HepG2 (cell line): ENCODE data around the gene ADM5. TPM values are rescaled to one million over a fixed set of nuclear protein-coding genes. Genes with fewer than 3 reads are reported as not detected.

Experiments
- GABPB1 ChIP-seq: IDR thresholded peaks from 2 replicates; pipeline ENCODE4 v1.6.1; 2016; ENCODE audit warnings: mild to moderate bottlenecking, missing genetic modification reagents, moderate library complexity, missing compliant biosample characterization
- MAZ ChIP-seq, 2 experiments: sonication (generic) in 1 of 2; formaldehyde crosslinking in 1 of 2; IDR thresholded peaks; 2 replicates each; pipeline versions ENCODE4 v1.5.0 to v1.6.1; 2012 to 2020; ENCODE audit warnings: low read depth in 2 of 2, mild to moderate bottlenecking in 2 of 2, borderline replicate concordance in 1 of 2, improper control_type of control experiment in 1 of 2, low read length in 1 of 2, missing genetic modification reagents in 1 of 2, moderate library complexity in 1 of 2
- NAIF1 ChIP-seq: sonication (generic); formaldehyde crosslinking; IDR thresholded peaks from 2 replicates; pipeline ENCODE4 v1.5.0; 2020; ENCODE audit warnings: mild to moderate bottlenecking, missing genetic modification reagents, borderline replicate concordance
- NCOR1 ChIP-seq: fragments of 200-600 bp; sonication (generic); IDR thresholded peaks from 2 replicates; pipeline ENCODE4 v1.7.0; 2017; ENCODE audit warnings: antibody characterized with exemption, low read length, borderline replicate concordance
- PRDM4 ChIP-seq: sonication (generic); formaldehyde crosslinking; IDR thresholded peaks from 2 replicates; pipeline ENCODE4 v1.9.0; 2021; ENCODE audit warnings: missing genetic modification reagents, borderline replicate concordance
- PTBP1 ChIP-seq: fragments of 200-400 bp; formaldehyde crosslinking; IDR thresholded peaks from 2 replicates; pipeline ENCODE4 v1.6.1; 2018; ENCODE audit warnings: low read length, low read depth; ENCODE audit not compliant: poor library complexity, severe bottlenecking
- SETDB1 ChIP-seq: sonication (generic); formaldehyde crosslinking; IDR thresholded peaks from 2 replicates; pipeline ENCODE4 v1.5.1; 2020; ENCODE audit warnings: missing genetic modification reagents, mild to moderate bottlenecking, borderline replicate concordance
- SOX13 ChIP-seq, 3 experiments: fragments of 450-650 bp in 1 of 3; sonication (generic) in 1 of 3; formaldehyde crosslinking in 1 of 3; IDR thresholded peaks in 2 of 3; conservative IDR thresholded peaks in 1 of 3; 2 replicates each; pipeline versions ENCODE4 v1.5.0 to v1.6.1; 2016 to 2020; ENCODE audit warnings: antibody characterized with exemption in 1 of 3, mild to moderate bottlenecking in 1 of 3, missing compliant biosample characterization in 1 of 3, missing genetic modification reagents in 1 of 3, moderate library complexity in 1 of 3
- THAP9 ChIP-seq: sonication (generic); formaldehyde crosslinking; IDR thresholded peaks from 2 replicates; pipeline ENCODE4; 2020; ENCODE audit warnings: missing genetic modification reagents, mild to moderate bottlenecking, borderline replicate concordance
- ZBTB33 ChIP-seq: sonication (generic); formaldehyde crosslinking; IDR thresholded peaks from 2 replicates; pipeline ENCODE4 v1.4.0; 2020; ENCODE audit warnings: missing genetic modification reagents
- ZNF670 ChIP-seq: sonication (generic); formaldehyde crosslinking; IDR thresholded peaks from 2 replicates; pipeline ENCODE4 v1.8.0; 2022; ENCODE audit warnings: mild to moderate bottlenecking, missing genetic modification reagents, borderline replicate concordance
- ZNF687 ChIP-seq: sonication (generic); formaldehyde crosslinking; IDR thresholded peaks from 2 replicates; pipeline ENCODE4 v1.5.1; 2020; ENCODE audit warnings: mild to moderate bottlenecking, missing genetic modification reagents, moderate library complexity
- ZNF781 ChIP-seq: sonication (generic); formaldehyde crosslinking; IDR thresholded peaks from 2 replicates; pipeline ENCODE4 v1.5.1; 2020; ENCODE audit warnings: borderline replicate concordance, mild to moderate bottlenecking, missing genetic modification reagents; ENCODE audit errors: not compliant biosample characterization
- polyA plus RNA-seq, 8 experiments: library from polyadenylated mRNA; depleted of rRNA in 3 of 8; stranded (reverse) in 7 of 8; unstranded in 1 of 8; fragments of >200 nt; fragmentation: Illumina TruSeq in 4 of 8; extraction: Trizol in 4 of 8; gene quantifications; 2 replicates each; pipeline versions ENCODE4 v1.2.1 to v1.2.3, GENCODE V29; 2011 to 2016; ENCODE audit warnings: low read depth in 4 of 8, missing spikeins in 1 of 8, mixed read lengths in 1 of 8; ENCODE audit not compliant: insufficient read depth in 1 of 8
- total RNA-seq, 5 experiments: library from RNA; depleted of rRNA; stranded (reverse); fragments of >200 nt; fragmentation: Illumina TruSeq; extraction: Trizol; gene quantifications; 2 replicates each; pipeline ENCODE4 v1.2.3, GENCODE V29; 2016; ENCODE audit warnings: low read depth in 1 of 5

The ADM5 gene
- total and polyA plus RNA-seq, 2 of the 13 experiments (the other 11 are each of a cell fraction or from before 2014, with no cell fraction given), result 2.7 to 4.1 TPM

GRCh38 chr19:49664171-49665035 lies 25.0 kb upstream of the ADM5 start (continued):
- no peak for TF ChIP-seq THAP9 (CRISPR knock-in tag)
- TF ChIP-seq ZNF687 (CRISPR knock-in tag), result peak; percentile 82
- no peak for TF ChIP-seq ZNF781 (CRISPR knock-in tag)
- no peak for TF ChIP-seq PRDM4 (CRISPR knock-in tag)
- 0 out of 2 replicates have a peak, but pooled peaks have one; percentile 40 for TF ChIP-seq ZBTB33 (CRISPR knock-in tag)
- no peak for TF ChIP-seq PTBP1
- TF ChIP-seq SETDB1 (CRISPR knock-in tag), result no peak
- TF ChIP-seq SOX13 (IDR thresholded peaks at IDR 0.05), result no peak
- TF ChIP-seq SOX13 (CRISPR knock-in tag; conservative IDR thresholded peaks at IDR 0.05 in 1 of 2, IDR thresholded peaks at IDR 0.05 in 1 of 2), result 0 out of 4 replicates have a peak, but pooled peaks of 1 of the 2 experiments have one; percentile 13
- TF ChIP-seq NAIF1, result no peak
- no peak for TF ChIP-seq ZNF670 (CRISPR knock-in tag)
- TF ChIP-seq MAZ (IDR thresholded peaks at IDR 0.05; ENCODE audit: borderline replicate concordance, low read depth, low read length), result no peak
- TF ChIP-seq MAZ (CRISPR knock-in tag; IDR thresholded peaks at IDR 0.05; ENCODE audit: low read depth), result no peak
- TF ChIP-seq NCOR1, result no peak
- TF ChIP-seq GABPB1, result peak; percentile 77
